Pancreas (tissue), 10 donors: ENCODE measurements around the gene NRK. TPM values are rescaled to one million over a fixed set of nuclear protein-coding genes. Genes with fewer than 3 reads are reported as not detected.

ENCODE experiments used
- ATAC-seq, 4 donors: fragments of 200-7000 bp; cut with Tn5 transposase; one replicate each; pipeline versions ENCODE4 v1.8.0 to v1.9.1; 2020; ENCODE audit warnings: mild to moderate bottlenecking in 4 of 4, moderate library complexity in 4 of 4
- DNase-seq, 6 donors: peaks; one replicate each; pipeline ENCODE4 v3.0.0-alpha.2; 2020
- FAIRE-seq: peaks from 2 replicates; lab custom pipeline; 2012; peaks lifted over from hg19 to GRCh38; lab: Jason Lieb, UNC
- H3K27ac ChIP-seq, 4 donors: fragments of 200-600 bp; sonication (generic); 1 replicate in 3 of 4; 2 replicates in 1 of 4; pipeline versions ENCODE4 v1.5.0 to v1.8.0; 2020
- H3K27me3 ChIP-seq, 4 donors: fragments of 200-600 bp; one replicate each; pipeline ENCODE4 v1.8.0; 2021
- H3K36me3 ChIP-seq, 3 donors: fragments of 200-600 bp; sonication (generic) in 1 of 3; one replicate each; pipeline versions ENCODE4 v1.5.0 to v1.8.0; 2020 to 2021
- H3K4me1 ChIP-seq, 3 donors: fragments of 200-600 bp; one replicate each; pipeline ENCODE4 v1.8.0; 2021
- H3K4me3 ChIP-seq, 4 donors: fragments of 200-600 bp; sonication (generic) in 2 of 4; one replicate each; pipeline versions ENCODE4 v1.5.0 to v1.8.0; 2020 to 2021
- H3K9me3 ChIP-seq, 4 donors: fragments of 200-600 bp; one replicate each; pipeline ENCODE4 v1.8.0; 2021
- CTCF ChIP-seq, 4 donors: fragments of 200-600 bp; sonication (generic) in 3 of 4; IDR thresholded peaks; one replicate each; pipeline versions ENCODE4 v1.5.0 to v1.8.0; 2021; ENCODE audit warnings: antibody characterized with exemption in 4 of 4
- WGBS, 2 donors: extraction: QIAGEN DNeasy Blood & Tissue Kit; methylation state at CpG; one replicate each; pipeline ENCODE4 v1.1.7; 2013; 5-methylcytosine and 5-hydroxymethylcytosine counted together
- intact Hi-C, 3 donors: fragments of 100-400 bp; cut with DNase I; formaldehyde crosslinking; loops; one replicate each; pipeline versions ENCODE4 v1.11.1 to v1.14.2; 2022
- polyA plus RNA-seq, 2 donors: library from polyadenylated mRNA; stranded (reverse); fragments of 200-250 nt; gene quantifications; one replicate each; pipeline ENCODE4 v1.2.3, GENCODE V29; 2013
- total RNA-seq, 6 donors: library from RNA; stranded (reverse); fragmentation: NEBNext Ultra II Directional in 4 of 6; extraction: Animal tissue kit (Norgen Biotek cat#: 25700) in 4 of 6; gene quantifications; one replicate each; pipeline versions ENCODE4 v1.2.1 to v1.2.4, GENCODE V29; 2021 to 2023
- donor health status: healthy with polysubstance abuse.
- donor health status: DM: no; HTN: no; CAD: no; lungs with moderate emphysema.
- donor health status: DM: no; HTN: no; CAD: no.
- donor health status: control.
- donor health status: control.
- donor health status: Bipolar disorder and iron deficiency.
- donor health status: DM: yes; HTN: yes; CAD: no.
- donor health status: DM: no; HTN: no; CAD: no.
- donor health status: DM: no; HTN: no; CAD: no.
- donor health status: DM: yes; HTN: yes; CAD: no.

The NRK gene
- total and polyA plus RNA-seq, 8 donors: 0.14 to 1.4 (median 0.30) TPM

DNA sequence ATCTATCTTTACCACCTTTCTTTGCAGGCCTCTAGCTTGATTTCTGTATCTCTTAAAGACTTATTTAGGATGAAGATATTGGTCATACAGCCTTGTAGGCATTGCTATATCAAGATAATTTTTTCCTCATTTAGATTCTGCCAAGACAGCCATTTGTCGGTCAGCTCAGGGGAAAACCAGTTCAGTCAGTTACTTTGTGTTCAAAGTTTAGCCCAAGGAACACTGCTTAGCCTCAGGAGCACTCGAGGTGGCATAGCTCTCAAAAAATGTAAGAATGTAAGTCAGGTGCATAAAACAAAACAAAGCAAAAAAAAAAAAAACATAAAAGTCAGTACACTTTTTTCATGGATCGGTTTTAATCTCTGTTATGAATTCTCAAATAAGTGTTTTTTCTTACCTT, 43.4 kb downstream of the NRK start:
- no peaks in the 10 kb centered on the region for H3K4me1 ChIP-seq
- TF ChIP-seq CTCF (IDR thresholded peaks at IDR 0.05): no peak
- H3K36me3 ChIP-seq: no peaks in the 10 kb centered on the region
- 50 to 54% methylated on average over 3 of the region's 3 CpGs for WGBS, 2 donors
- intact Hi-C loops: no loop called here
- H3K27ac ChIP-seq: no peak overlapping the region
- FAIRE-seq (peak; percentile 69), DNase-seq (no peak), ATAC-seq (no peak)
- no peak overlapping the region for H3K4me3 ChIP-seq
- H3K9me3 ChIP-seq: no peaks in the 10 kb centered on the region
- H3K27me3 ChIP-seq: peaks cover 0 to 13% (median 5%) of the 10 kb centered on the region in 4 donors

- WGBS, 2 donors: 81 to 91% methylated on average over 1 of the region's 1 CpG
Measured at GRCh38 chrX:105869701-105870100, 47.4 kb downstream of the NRK start.

DNA sequence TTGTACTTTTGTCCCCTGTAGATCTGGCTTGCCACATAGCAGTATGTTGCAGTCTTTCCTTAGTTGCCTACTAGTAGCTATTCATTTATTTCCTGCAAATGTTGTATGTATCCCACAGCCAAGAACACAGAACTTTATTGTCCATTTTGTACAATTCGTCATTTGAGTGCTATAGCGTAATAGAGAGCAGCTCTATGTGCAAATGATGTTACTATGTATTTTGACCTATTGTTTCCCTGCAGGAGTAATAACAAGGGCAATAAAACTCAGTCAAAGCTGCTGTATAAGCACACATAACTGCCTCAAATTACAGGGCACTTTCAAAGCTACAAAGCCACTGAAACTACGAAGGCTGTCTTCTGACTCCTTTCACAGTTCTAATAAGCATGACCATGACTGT, 48.1 kb downstream of the NRK start:
- Histone ChIP-seq H3K4me1 (no peaks in the 10 kb centered on the region), H3K36me3 (no peaks in the 10 kb centered on the region), H3K27me3 (peaks cover 0 to 14% (median 5%) of the 10 kb centered on the region in 4 donors), H3K4me3 (no peak overlapping the region), H3K27ac (no peak overlapping the region), H3K9me3 (no peaks in the 10 kb centered on the region)
- no peak for TF ChIP-seq CTCF (IDR thresholded peaks at IDR 0.05)
- FAIRE-seq (no peak), DNase-seq (no peak), ATAC-seq (no peak)
- intact Hi-C loops: no loop called here
- WGBS, 2 donors: 72 to 90% methylated on average over 3 of the region's 3 CpGs

More at GRCh38 chrX:105869701-105870100, 47.4 kb downstream of the NRK start:
- H3K36me3 ChIP-seq: no peaks in the 10 kb centered on the region
- H3K27ac ChIP-seq: no peak overlapping the region
- DNase-seq (no peak), ATAC-seq (no peak), FAIRE-seq (no peak)
- H3K9me3 ChIP-seq: no peaks in the 10 kb centered on the region
- H3K4me3 ChIP-seq: no peak overlapping the region
- peaks cover 0 to 15% (median 5%) of the 10 kb centered on the region in 4 donors for H3K27me3 ChIP-seq
- no peak for TF ChIP-seq CTCF (IDR thresholded peaks at IDR 0.05)
- intact Hi-C loops: no loop called here
- no peaks in the 10 kb centered on the region for H3K4me1 ChIP-seq

- intact Hi-C loops: no loop called here
- no peak overlapping the region for H3K27ac ChIP-seq
- H3K27me3 ChIP-seq: peaks cover 0 to 14% (median 0%) of the 10 kb centered on the region in 4 donors
- no peaks in the 10 kb centered on the region for H3K4me1 ChIP-seq
- no peak for ATAC-seq
- WGBS, 2 donors: 57 to 67% methylated on average over 7 of the region's 7 CpGs
- H3K9me3 ChIP-seq: no peaks in the 10 kb centered on the region
- no peaks in the 10 kb centered on the region for H3K36me3 ChIP-seq
- no peak for TF ChIP-seq CTCF (IDR thresholded peaks at IDR 0.05)
- DNase-seq: no peak
- no peak for FAIRE-seq
- no peak overlapping the region for H3K4me3 ChIP-seq
Measured at GRCh38 chrX:105872941-105873340, 50.6 kb downstream of the NRK start.

DNA sequence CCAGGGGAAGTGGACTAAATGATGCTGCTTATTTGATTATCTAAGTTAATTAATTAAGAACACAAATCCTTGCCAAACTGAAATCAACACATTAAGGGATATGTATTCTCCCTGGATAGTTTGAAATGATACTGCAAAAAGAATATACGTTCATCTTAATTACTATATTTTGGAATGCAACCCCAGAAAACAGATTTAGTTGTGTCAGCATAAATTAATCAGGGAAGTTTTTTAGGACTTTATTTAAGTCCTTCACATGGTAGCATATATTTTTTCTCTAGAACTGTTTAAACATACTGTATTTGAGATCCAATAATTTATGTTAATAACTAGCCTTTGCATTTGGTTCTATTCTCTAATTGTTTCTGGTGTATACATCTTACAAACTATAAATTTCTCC, 52.5 kb downstream of the NRK start:
- Histone ChIP-seq H3K4me3 (no peak overlapping the region), H3K36me3 (no peaks in the 10 kb centered on the region), H3K9me3 (no peaks in the 10 kb centered on the region), H3K4me1 (no peaks in the 10 kb centered on the region), H3K27me3 (peaks cover 0 to 14% (median 0%) of the 10 kb centered on the region in 4 donors), H3K27ac (no peak overlapping the region)
- 71% methylated on average over 1 of the region's 1 CpG for WGBS, 2 donors
- DNase-seq (no peak), FAIRE-seq (peak; percentile 37), ATAC-seq (no peak)
- no peak for TF ChIP-seq CTCF (IDR thresholded peaks at IDR 0.05)
- intact Hi-C loops: no loop called here
